Upper lobe of right lung (tissue), 1 donor: ENCODE results near the gene KRT75. TPM values are rescaled to one million over a fixed set of nuclear protein-coding genes. Genes with fewer than 3 reads are reported as not detected.

Source experiments
- ATAC-seq: fragments of 200-7000 bp; cut with Tn5 transposase; one replicate; pipeline ENCODE4 v1.9.1; 2020; ENCODE audit warnings: mild to moderate bottlenecking, moderate library complexity
- DNase-seq: peaks from one replicate; pipeline ENCODE4 v3.0.0-alpha.2; 2020
- H3K27ac ChIP-seq: fragments of 200-600 bp; one replicate; pipeline ENCODE4 v1.8.0; 2022
- H3K27me3 ChIP-seq: fragments of 200-600 bp; one replicate; pipeline ENCODE4 v1.8.0; 2022; ENCODE audit warnings: mild to moderate bottlenecking
- H3K36me3 ChIP-seq: fragments of 200-600 bp; one replicate; pipeline ENCODE4 v1.8.0; 2022
- H3K4me1 ChIP-seq: fragments of 200-600 bp; one replicate; pipeline ENCODE4 v1.8.0; 2022
- H3K4me3 ChIP-seq: fragments of 200-600 bp; one replicate; pipeline ENCODE4 v1.8.0; 2022; ENCODE audit warnings: mild to moderate bottlenecking
- H3K9me3 ChIP-seq: fragments of 200-600 bp; one replicate; pipeline ENCODE4 v1.8.0; 2022
- CTCF ChIP-seq: fragments of 200-600 bp; IDR thresholded peaks from one replicate; pipeline ENCODE4 v1.8.0; 2022; ENCODE audit warnings: antibody characterized with exemption
- intact Hi-C: fragments of 100-400 bp; cut with DNase I; formaldehyde crosslinking; loops from one replicate; pipeline ENCODE4 v1.11.0; 2022
- total RNA-seq: library from RNA; stranded (reverse); fragmentation: NEBNext Ultra II Directional; extraction: Animal tissue kit (Norgen Biotek cat#: 25700); gene quantifications from one replicate; pipeline ENCODE4 v1.2.1, GENCODE V29; 2021
- donor health status: DM: no; HTN: yes; CAD: no; lungs with severe emphysema.

The KRT75 gene
- total RNA-seq, 1 donor from 2014 or later, result not detected

GRCh38 chr12:52426034-52426433 lies 8.1 kb downstream of the KRT75 start:
- intact Hi-C loops, result no loop called here
- Histone ChIP-seq H3K4me1 (no peaks in the 10 kb centered on the region), H3K36me3 (no peaks in the 10 kb centered on the region), H3K27ac (no peak overlapping the region), H3K27me3 (no peaks in the 10 kb centered on the region), H3K9me3 (no peaks in the 10 kb centered on the region), H3K4me3 (no peak overlapping the region)
- no peak for DNase-seq
- ATAC-seq, result no peak
- no peak for TF ChIP-seq CTCF

- DNase-seq, result no peak
- TF ChIP-seq CTCF, result no peak
- H3K9me3 ChIP-seq, result no peaks in the 10 kb centered on the region
- no peak overlapping the region for H3K4me3 ChIP-seq
- H3K27me3 ChIP-seq, result no peaks in the 10 kb centered on the region
- no peaks in the 10 kb centered on the region for H3K4me1 ChIP-seq
- intact Hi-C loops, result no loop called here
- ATAC-seq, result no peak
- no peaks in the 10 kb centered on the region for H3K36me3 ChIP-seq
- no peak overlapping the region for H3K27ac ChIP-seq
These were observed 8.7 kb downstream of the KRT75 start for GRCh38 chr12:52425466-52425865.

- peak; percentile 16 for ATAC-seq
These were observed 10.3 kb downstream of the KRT75 start for GRCh38 chr12:52423661-52424500.

GRCh38 chr12:52423035-52423434 lies 11.1 kb downstream of the KRT75 start:
- no peak for ATAC-seq
- H3K27ac ChIP-seq, result peak overlapping the region; percentile 20
- DNase-seq, result no peak
- intact Hi-C loops, result no loop called here
- H3K4me3 ChIP-seq, result no peak overlapping the region
- H3K36me3 ChIP-seq, result no peaks in the 10 kb centered on the region
- no peaks in the 10 kb centered on the region for H3K4me1 ChIP-seq
- no peak for TF ChIP-seq CTCF
- H3K9me3 ChIP-seq, result no peaks in the 10 kb centered on the region
- no peaks in the 10 kb centered on the region for H3K27me3 ChIP-seq

More at GRCh38 chr12:52423661-52424500, 10.3 kb downstream of the KRT75 start:
- no peaks in the 10 kb centered on the region for H3K36me3 ChIP-seq
- no peak for TF ChIP-seq CTCF
- DNase-seq, result no peak
- H3K27me3 ChIP-seq, result no peaks in the 10 kb centered on the region
- no peaks in the 10 kb centered on the region for H3K9me3 ChIP-seq
- intact Hi-C loops, result no loop called here
- no peak overlapping the region for H3K4me3 ChIP-seq
- H3K27ac ChIP-seq, result peak overlapping the region; percentile 20
- no peaks in the 10 kb centered on the region for H3K4me1 ChIP-seq

- ATAC-seq, result no peak
- H3K27ac ChIP-seq, result no peak overlapping the region
- no peak for TF ChIP-seq CTCF
These were observed 14.5 kb downstream of the KRT75 start for GRCh38 chr12:52419656-52420055.

More at GRCh38 chr12:52419656-52420055, 14.5 kb downstream of the KRT75 start:
- no peaks in the 10 kb centered on the region for H3K9me3 ChIP-seq
- peaks cover 7% of the 10 kb centered on the region for H3K4me1 ChIP-seq
- intact Hi-C loops, result no loop called here
- no peaks in the 10 kb centered on the region for H3K36me3 ChIP-seq
- no peak overlapping the region for H3K4me3 ChIP-seq
- H3K27me3 ChIP-seq, result no peaks in the 10 kb centered on the region
- DNase-seq, result no peak
